Frontal cortex (tissue), 4 donors: ENCODE data around the gene KRTAP5-4. TPM values are rescaled to one million over a fixed set of nuclear protein-coding genes. Genes with fewer than 3 reads are reported as not detected.
"Not testable (repeated sequence)": the region's sequence is repeated elsewhere in the genome, so short reads cannot be mapped to it uniquely, and the experiment has no call there.

Experiments used
- DNase-seq, 2 donors: peaks; one replicate each; pipeline ENCODE4 v3.0.0; 2012; ENCODE audit warnings: low spot score in 2 of 2
- FAIRE-seq: peaks from 2 replicates; lab custom pipeline; 2012; peaks lifted over from hg19 to GRCh38; lab: Jason Lieb, UNC
- total RNA-seq: library from RNA; depleted of rRNA; stranded (reverse); fragments of >200 nt; gene quantifications from one replicate; pipeline ENCODE4 v1.2.3, GENCODE V29; 2014
- donor health status: control.
- donor health status: control.
- donor health status: control.

Gene KRTAP5-4
- total RNA-seq, 1 donor from 2014 or later, result not detected

DNA sequence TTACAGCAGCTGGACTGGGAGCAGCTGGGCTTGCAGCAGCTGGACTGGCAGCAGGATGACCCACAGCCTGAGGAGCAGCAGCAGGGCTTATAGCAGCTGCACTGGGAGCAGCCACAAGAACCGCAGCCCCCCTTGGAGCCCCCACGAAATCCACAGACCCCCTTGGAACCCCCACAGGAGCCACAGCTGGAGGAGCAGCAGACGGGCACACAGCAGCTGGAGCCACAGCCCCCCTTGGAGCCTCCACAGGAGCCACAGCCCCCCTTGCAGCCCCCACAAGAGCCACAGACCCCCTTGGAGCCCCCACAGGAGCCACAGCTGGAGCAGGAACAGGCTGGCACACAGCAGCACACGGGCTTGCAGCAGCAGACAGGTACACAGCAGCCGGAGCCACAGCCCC is 14.0 kb downstream of the KRTAP5-4 start:
- DNase-seq, FAIRE-seq: not testable (repeated sequence)

DNA sequence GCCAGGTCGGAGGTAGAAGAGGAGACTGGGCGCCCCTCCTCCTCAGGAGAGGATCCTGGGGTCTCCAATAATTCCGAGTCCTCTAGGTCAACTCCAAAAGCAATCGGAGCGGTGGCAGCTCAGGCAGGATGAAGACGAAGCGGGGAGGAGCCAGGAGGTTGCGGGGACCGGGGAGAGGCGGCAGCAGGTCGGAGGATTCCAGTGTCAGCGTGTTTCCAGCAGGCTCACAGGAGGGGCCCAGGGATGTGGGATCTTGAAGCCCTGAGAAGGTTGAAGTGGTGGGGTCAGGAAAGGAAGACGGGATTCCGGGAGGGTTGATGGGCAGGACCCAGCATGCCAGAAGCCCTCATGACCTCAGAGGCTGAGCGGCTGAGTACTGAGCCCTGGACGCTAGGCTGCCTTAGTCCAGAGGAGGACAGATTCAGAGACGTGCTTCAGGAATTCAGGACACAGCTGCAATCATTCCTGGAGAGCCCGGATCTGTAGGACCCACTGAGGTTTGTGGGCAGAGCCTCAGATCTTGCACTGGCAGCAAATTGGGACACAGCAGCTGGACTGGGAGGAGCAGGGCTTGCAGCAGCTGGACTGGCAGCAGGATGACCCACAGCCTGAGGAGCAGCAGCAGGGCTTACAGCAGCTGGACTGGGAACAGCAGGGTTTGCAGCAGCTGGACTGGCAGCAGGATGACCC is 14.6 kb downstream of the KRTAP5-4 start:
- DNase-seq, FAIRE-seq: not testable (repeated sequence)

- not testable (repeated sequence) for FAIRE-seq, DNase-seq
Measured at GRCh38 chr11:1605923-1606322, 16.0 kb downstream of the KRTAP5-4 start.

DNA sequence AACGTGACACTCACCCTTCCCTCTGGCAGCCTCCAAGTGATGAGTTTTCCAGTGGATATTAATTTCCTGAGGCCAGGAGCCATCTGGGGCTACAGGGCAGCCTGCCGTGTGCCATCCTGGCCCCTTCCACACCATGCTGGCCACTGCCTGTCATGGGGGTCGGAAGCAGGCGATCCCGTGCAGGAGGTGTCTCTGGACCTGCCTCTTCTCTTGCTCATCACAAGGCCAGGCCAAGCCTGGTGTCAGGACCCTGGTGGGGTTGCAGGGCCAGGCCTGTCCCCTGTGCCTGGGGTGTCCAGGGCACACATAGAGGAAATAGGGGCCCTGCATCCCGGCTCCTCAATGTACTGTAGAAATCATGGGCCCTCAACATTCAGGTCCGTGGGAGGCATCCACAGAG is 17.2 kb downstream of the KRTAP5-4 start:
- no peak for FAIRE-seq
- no peak for DNase-seq

- DNase-seq (no peak), FAIRE-seq (no peak)
Measured at GRCh38 chr11:1604181-1604580, 17.8 kb downstream of the KRTAP5-4 start.

DNA sequence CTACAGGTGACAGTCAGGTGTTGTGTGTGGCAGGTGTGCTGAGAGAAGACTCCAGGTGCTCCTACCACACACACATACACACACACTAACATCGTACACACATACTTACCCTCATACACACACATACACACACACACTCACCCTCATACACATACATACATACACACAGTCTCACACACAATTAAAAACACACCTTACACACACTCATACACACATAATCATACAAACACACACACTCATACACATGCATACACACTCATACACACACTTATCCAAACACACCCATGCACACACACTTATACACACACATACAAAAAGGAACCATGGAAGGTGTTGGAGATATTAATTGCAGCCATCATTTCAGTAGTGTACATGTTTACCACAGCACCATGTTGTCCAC is 18.3 kb downstream of the KRTAP5-4 start:
- FAIRE-seq (no peak), DNase-seq (no peak)

DNA sequence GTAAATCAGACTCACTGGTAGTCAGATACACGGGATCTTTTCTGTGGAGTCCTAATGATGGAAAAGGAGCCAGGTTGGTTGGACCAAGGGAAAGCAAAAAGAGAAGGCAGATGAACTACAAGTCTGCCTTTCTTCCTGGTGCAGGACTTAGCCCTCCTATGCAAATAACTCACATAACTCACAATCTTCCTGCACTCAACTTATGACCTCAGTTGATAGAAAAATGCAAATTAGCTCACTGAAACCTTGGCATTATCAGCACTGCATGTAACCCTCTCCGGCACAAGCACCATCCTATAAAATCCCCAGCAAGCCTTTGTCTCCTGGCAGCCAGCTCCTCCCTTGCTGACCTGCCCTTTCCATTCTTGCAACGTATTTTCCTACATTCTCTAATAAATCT is 20.3 kb downstream of the KRTAP5-4 start:
- FAIRE-seq, result not testable (repeated sequence)

DNA sequence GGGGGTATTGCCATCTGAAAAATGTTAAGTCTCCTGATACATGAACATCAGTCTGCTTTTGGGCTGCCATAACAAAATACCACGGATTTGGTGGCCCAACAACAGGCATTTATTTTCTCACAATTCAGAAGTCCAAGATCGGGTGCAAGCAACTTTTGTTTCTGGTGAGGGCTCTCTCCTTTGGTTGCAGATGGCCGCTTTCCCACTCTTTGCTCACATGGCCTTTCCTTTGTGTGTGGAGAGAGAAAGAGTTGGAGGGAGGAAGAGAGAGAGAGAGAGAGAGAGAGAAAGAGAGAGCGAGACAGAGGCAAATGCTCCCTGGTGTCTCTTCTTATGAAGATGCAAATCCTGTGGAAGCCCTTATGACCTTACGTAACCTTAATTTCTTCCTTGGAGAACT is 21.3 kb downstream of the KRTAP5-4 start:
- no peak for DNase-seq
- no peak for FAIRE-seq

More for the DNA sequence above, 20.3 kb downstream of the KRTAP5-4 start:
- DNase-seq, result not testable (repeated sequence)

DNA sequence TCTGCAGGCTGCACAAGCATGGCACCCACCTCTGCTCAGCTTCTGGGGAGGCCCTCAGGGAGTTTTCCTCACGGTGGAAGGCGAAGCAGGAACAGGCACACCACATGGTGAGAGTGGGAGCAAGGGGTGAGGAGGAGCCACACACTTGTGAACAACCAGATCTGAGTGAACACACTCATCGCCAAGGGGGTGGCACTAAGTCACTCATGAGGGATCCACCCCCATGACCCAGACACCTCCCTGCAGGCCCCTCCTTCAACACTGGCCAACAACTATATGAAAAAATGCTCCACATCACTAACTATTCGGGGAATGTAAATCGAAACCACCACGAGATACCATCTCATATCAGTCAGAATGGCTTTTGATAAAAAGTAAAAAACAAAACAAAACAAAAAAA is 23.1 kb downstream of the KRTAP5-4 start:
- no peak for FAIRE-seq
- no peak for DNase-seq

- DNase-seq, FAIRE-seq: not testable (repeated sequence)
Measured at GRCh38 chr11:1598406-1598805, 23.5 kb downstream of the KRTAP5-4 start.

DNA sequence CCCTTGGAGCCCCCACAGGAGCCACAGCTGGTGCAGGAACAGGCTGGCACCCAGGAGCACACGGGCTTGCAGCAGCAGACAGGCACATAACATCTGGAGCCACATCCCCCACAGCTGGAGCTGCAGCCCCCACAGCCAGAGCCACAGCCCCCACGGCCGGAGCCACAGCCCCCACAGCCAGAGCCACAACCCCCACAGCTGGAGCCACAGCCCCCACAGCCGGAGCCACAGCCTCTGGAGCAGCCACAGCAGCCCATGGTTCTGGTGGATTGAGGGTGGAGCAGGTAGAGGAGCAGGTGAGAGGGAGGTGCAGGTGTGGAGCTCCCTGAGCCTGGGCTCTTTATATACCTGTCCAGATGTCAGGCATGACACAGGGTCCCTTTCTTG is 24.0 kb downstream of the KRTAP5-4 start, which contains the start of gene KRTAP5-2:
Gene KRTAP5-2, minus strand, starts transcription at position 301 of the 387 bp plus-strand sequence. Its CDS starts 44 bp downstream, at position 257.
- DNase-seq (no peak), FAIRE-seq (no peak)

GRCh38 chr11:1597331-1597993 is 24.5 kb downstream of the KRTAP5-4 start:
- DNase-seq, result no peak
- no peak for FAIRE-seq

- not testable (repeated sequence) for FAIRE-seq, DNase-seq
Measured at GRCh38 chr11:1596576-1597121, 25.3 kb downstream of the KRTAP5-4 start.

DNA sequence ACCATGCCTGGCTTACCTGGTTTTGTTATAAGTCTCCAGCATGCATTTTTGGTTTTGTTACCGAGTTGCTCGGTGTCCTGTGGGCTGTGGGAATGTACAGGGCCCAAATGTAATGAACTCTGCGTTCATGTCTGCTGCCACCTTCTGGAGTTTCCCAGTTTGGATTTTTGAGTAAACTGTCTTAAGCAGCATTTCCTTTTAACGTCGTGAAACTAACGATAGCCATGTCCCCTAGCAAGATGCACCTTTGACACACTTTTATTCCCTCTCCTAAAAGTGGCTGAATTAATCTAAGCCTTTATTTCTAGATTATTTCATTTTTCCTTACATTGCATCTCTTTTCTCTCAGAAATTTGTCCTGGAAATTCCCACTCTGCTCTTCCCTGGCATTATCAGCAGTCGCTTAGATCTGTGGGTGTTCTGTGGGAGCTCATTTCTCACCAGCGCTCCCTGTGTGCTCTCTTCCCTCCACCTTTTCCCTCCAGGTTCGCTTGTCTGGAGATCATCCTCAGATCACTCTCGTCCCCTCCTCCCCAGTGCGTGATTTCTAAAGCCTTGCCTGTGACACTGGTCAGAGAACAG is 25.9 kb downstream of the KRTAP5-4 start:
- not testable (repeated sequence) for DNase-seq

DNA sequence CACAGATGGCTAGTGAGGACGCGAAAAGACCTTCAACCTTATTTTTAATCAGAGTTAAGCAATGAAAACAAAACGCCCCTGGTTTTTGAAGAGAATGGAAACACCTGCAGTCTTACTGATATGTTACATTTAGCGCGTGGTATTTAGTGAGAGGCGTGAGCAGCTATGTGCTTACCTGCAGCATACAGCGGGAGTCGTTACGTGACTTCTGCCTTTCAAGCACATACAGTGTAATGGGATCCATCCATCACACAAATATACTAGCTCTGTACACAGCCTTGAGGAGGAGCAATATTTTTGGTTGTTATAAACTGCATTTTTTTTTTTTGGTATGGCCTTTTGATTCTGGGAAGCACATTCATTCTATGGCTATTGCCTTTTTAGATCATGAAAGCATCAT is 29.3 kb downstream of the KRTAP5-4 start:
- no peak for FAIRE-seq
- DNase-seq, result no peak

More for the DNA sequence above, 25.9 kb downstream of the KRTAP5-4 start:
- not testable (repeated sequence) for FAIRE-seq

DNA sequence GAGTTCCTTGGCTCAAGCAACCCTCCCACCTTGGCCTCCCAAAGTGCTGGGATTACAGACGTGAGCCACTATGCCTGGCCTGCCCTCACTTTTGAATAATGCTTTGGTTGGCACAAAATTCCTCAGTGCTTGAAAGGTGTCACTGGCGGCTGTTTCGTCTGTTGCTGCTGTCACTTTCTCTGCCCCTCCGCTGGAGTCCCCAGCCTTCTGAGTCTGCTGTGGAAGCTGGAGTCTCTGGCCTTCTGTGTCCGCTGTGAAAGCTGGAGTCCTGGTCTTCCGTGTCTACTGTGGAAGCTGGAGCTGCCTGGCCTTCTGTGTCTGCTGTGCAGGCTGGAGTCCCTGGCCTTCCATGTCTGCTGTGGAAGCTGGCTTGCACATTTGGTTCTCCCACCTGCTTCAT is 31.9 kb downstream of the KRTAP5-4 start:
- FAIRE-seq (no peak), DNase-seq (no peak)

DNA sequence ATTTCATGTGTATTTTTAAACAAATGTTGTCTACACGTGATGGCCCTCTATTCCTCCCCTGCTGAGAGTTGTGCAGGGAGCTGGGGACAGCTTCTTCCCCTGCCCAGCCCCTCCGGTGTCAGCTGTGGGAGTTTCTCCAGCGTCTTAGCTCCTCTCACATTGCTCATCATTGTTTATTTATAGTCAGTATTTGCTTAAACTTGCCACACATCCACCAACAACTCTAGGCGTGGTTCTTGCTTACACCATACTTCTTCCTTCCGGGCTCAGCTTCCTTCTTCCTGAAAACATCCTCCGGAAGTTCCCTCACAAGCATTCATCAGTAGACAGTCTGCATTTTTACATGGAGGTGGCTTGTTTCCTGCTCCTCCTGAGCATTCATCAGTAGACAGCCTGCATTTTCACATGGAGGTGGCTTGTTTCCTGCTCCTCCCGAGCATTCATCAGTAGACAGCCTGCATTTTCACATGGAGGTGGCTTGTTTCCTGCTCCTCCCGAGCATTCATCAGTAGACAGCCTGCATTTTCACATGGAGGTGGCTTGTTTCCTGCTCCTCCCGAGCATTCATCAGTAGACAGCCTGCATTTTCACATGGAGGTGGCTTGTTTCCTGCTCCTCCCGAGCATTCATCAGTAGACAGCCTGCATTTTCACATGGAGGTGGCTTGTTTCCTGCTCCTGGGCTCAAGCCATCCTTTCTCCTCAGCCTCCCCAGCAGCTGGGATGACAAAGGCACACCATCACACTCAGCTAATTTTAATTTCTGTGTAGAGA is 32.6 kb downstream of the KRTAP5-4 start:
- not testable (repeated sequence) for FAIRE-seq, DNase-seq

DNA sequence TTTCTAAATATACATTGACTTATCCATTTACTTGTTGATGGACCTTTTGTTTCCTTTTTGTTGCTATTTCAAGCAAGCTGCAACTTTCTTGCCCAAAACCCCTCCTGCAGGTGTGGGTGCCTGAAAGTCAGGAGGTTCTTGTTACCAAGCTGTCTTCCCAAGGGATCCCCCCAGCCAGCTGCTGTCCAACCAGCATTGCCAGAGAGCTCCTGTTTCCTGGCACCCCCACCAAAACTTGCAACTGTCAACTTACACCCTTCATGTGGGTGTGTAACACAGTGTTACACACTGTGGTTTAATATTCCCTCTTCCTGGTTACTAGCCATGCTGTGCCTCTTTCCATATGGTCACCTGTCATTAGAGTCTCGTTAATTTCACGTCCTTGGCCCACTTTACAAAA is 35.2 kb downstream of the KRTAP5-4 start:
- DNase-seq, result no peak
- FAIRE-seq, result no peak

DNA sequence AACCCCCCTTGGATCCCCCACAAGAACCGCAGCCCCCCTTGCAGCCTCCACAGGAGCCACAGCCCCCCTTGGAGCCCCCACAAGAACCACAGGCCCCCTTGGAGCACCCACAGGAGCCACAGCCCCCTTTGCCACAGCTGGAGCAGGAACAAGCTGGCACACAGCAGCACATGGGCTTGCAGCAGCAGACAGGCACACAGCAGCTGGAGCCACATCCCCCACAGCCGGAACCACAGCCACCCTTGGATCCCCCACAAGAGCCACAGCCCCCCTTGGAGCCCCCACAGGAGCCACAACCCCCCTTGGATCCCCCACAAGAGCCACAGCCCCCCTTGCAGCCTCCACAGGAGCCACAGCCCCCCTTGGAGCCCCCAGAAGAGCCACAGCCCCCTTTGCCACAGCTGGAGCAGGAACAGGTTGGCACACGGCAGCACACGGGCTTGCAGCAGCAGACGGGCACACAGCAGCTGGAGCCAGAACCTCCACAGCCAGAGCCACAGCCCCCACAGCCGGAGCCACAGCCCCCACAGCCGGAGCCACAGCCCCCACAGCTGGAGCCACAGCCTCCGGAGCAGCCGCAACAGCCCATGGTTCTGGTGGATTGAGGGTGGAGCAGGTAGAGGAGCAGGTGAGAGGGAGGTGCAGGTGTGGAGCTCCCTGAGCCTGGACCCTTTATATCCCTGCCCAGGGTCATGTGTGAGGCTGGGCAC is 37.1 kb downstream of the KRTAP5-4 start, which contains the start of gene KRTAP5-1:
Gene KRTAP5-1, minus strand, starts transcription at position 623 of the 710 bp plus-strand sequence. Its CDS starts 34 bp downstream, at position 589.
- not testable (repeated sequence) for DNase-seq, FAIRE-seq
